Adrenal gland (tissue), 5 donors: ENCODE results near the gene ANKRD37.

Source experiments
- POLR2A ChIP-seq, 2 donors: fragments of 450-650 bp; IDR thresholded peaks; one replicate each; pipeline ENCODE4 v1.6.1; 2017; ENCODE audit warnings: antibody characterized with exemption in 2 of 2, mild to moderate bottlenecking in 2 of 2, moderate library complexity in 1 of 2
- TF ChIP-seq, protein P1 (sequence below), 6 experiments: fragments of 450-650 bp in 4 of 6; fragments of 200-600 bp in 2 of 6; sonication (generic) in 1 of 6; IDR thresholded peaks; 1 replicate in 5 of 6; 2 replicates in 1 of 6; pipeline versions ENCODE4 v1.5.1 to v1.8.0; 2016 to 2021; ENCODE audit warnings: antibody characterized with exemption in 6 of 6, mild to moderate bottlenecking in 2 of 6, moderate library complexity in 1 of 6
- donor health status: DM: no; HTN: no; CAD: no.

DNA sequence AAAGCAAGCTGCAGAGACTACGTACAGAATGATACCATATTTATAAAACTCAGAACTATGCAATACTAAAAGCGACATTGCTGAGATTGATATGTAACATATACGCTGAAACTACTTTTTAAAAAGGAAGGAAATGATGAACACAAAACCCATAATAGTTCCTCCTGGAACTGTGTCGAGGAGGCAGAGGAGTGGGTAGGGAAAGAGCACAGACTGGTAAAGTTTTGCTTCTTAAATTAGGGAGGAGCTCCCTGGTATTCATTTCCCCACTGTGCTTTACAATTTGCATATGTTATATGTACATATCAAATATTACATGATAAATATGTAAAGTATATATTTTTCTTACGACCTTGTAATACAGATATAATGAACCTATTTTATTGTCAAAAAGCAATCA, 15.2 kb downstream of the ANKRD37 start:
- TF ChIP-seq, protein P1, sequence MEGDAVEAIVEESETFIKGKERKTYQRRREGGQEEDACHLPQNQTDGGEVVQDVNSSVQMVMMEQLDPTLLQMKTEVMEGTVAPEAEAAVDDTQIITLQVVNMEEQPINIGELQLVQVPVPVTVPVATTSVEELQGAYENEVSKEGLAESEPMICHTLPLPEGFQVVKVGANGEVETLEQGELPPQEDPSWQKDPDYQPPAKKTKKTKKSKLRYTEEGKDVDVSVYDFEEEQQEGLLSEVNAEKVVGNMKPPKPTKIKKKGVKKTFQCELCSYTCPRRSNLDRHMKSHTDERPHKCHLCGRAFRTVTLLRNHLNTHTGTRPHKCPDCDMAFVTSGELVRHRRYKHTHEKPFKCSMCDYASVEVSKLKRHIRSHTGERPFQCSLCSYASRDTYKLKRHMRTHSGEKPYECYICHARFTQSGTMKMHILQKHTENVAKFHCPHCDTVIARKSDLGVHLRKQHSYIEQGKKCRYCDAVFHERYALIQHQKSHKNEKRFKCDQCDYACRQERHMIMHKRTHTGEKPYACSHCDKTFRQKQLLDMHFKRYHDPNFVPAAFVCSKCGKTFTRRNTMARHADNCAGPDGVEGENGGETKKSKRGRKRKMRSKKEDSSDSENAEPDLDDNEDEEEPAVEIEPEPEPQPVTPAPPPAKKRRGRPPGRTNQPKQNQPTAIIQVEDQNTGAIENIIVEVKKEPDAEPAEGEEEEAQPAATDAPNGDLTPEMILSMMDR (IDR thresholded peaks at IDR 0.05), result no peak
- no peak for TF ChIP-seq POLR2A (IDR thresholded peaks at IDR 0.05)
